Activated T-cell treated with anti-CD3 and anti-CD28 coated beads, Interleukin-2, amount 50 U/mL, for 24 hours (primary cell): ENCODE data around the gene STK35.

Experiments
- DNase-seq: peaks from one replicate; pipeline ENCODE4 v3.0.0-alpha.2; 2020
- H3K27ac Mint-ChIP-seq: 2 replicates; pipeline ENCODE4 v1.8.0; 2020; ENCODE audit warnings: mild to moderate bottlenecking, mixed read lengths
- H3K27me3 Mint-ChIP-seq: 2 replicates; pipeline ENCODE4 v1.8.0; 2020; ENCODE audit warnings: mixed read lengths
- H3K36me3 Mint-ChIP-seq: 2 replicates; pipeline ENCODE4 v1.8.0; 2020; ENCODE audit warnings: low read depth, mixed read lengths
- H3K4me1 Mint-ChIP-seq: 2 replicates; pipeline ENCODE4 v1.8.0; 2020; ENCODE audit warnings: low read depth, mixed read lengths
- H3K4me3 Mint-ChIP-seq: 2 replicates; pipeline ENCODE4 v1.8.0; 2020; ENCODE audit warnings: mild to moderate bottlenecking, moderate library complexity, mixed read lengths
- H3K9me3 Mint-ChIP-seq: 2 replicates; pipeline ENCODE4 v1.8.0; 2020; ENCODE audit warnings: mixed read lengths

STK35 gene

GRCh38 chr20:2136275-2136674, 34.6 kb downstream of the STK35 start:
- Mint-ChIP-seq H3K9me3 (no peaks in the 10 kb centered on the region), H3K4me3 (no peak overlapping the region), H3K27me3 (no peaks in the 10 kb centered on the region), H3K4me1 (peaks cover 35% of the 10 kb centered on the region), H3K36me3 (peaks cover 48% of the 10 kb centered on the region), H3K27ac (no peak overlapping the region)
- DNase-seq, result no peak

- peaks cover 41% of the 10 kb centered on the region for H3K36me3 Mint-ChIP-seq
- H3K9me3 Mint-ChIP-seq, result no peaks in the 10 kb centered on the region
- DNase-seq, result no peak
- H3K27ac Mint-ChIP-seq, result no peak overlapping the region
- H3K4me3 Mint-ChIP-seq, result no peak overlapping the region
- H3K27me3 Mint-ChIP-seq, result no peaks in the 10 kb centered on the region
- H3K4me1 Mint-ChIP-seq, result peaks cover 34% of the 10 kb centered on the region
Observed at GRCh38 chr20:2137552-2138201, 36.0 kb downstream of the STK35 start.

DNA sequence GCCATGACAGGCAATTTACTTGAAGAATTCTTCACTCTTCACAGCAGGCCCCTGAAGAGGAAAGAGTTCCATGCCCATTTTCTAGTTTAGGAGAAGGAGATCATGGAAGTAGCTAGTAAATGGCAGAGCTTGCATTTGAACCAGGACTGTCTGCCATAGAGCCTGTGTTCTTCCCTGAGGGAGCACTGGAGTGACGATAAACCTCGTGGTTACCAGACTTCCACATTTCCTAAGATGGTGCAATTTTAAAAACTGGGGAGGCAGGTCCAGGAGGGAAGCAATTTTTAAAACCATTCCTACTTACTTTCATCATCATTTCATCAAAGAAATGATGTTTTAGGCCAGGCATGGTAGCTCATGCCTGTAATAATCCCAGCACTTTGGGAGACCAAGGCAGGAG, 36.8 kb downstream of the STK35 start:
- Mint-ChIP-seq H3K4me1 (peaks cover 27% of the 10 kb centered on the region), H3K27ac (no peak overlapping the region), H3K27me3 (no peaks in the 10 kb centered on the region), H3K4me3 (no peak overlapping the region), H3K36me3 (peaks cover 41% of the 10 kb centered on the region), H3K9me3 (no peaks in the 10 kb centered on the region)
- DNase-seq, result no peak

GRCh38 chr20:2139250-2139649, 37.6 kb downstream of the STK35 start:
- no peak overlapping the region for H3K4me3 Mint-ChIP-seq
- no peaks in the 10 kb centered on the region for H3K27me3 Mint-ChIP-seq
- DNase-seq, result no peak
- H3K36me3 Mint-ChIP-seq, result peaks cover 46% of the 10 kb centered on the region
- peaks cover 22% of the 10 kb centered on the region for H3K4me1 Mint-ChIP-seq
- no peaks in the 10 kb centered on the region for H3K9me3 Mint-ChIP-seq
- no peak overlapping the region for H3K27ac Mint-ChIP-seq

DNA sequence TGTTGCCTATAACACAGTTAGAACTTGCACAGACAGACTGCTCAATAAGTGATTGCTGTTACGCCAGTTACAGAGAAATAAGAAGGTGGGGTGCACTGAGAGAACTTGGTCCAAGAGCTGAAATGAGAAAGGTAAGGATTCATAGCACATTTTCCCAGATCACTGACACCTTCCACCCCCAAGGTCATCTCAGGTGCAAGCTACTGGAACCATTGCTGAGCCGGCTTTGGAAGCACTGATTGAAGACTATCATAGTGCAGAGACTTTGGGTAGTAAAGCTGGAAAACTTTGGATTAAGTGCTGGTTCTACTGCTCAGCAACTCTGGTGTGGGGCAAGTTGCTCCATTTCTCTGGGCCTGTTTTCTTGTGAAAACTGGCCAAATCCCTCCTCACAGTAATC, 38.1 kb downstream of the STK35 start:
- Mint-ChIP-seq H3K4me3 (no peak overlapping the region), H3K4me1 (peaks cover 22% of the 10 kb centered on the region), H3K27ac (peak overlapping the region; percentile 1), H3K36me3 (peaks cover 50% of the 10 kb centered on the region), H3K27me3 (no peaks in the 10 kb centered on the region), H3K9me3 (no peaks in the 10 kb centered on the region)
- no peak for DNase-seq

DNA sequence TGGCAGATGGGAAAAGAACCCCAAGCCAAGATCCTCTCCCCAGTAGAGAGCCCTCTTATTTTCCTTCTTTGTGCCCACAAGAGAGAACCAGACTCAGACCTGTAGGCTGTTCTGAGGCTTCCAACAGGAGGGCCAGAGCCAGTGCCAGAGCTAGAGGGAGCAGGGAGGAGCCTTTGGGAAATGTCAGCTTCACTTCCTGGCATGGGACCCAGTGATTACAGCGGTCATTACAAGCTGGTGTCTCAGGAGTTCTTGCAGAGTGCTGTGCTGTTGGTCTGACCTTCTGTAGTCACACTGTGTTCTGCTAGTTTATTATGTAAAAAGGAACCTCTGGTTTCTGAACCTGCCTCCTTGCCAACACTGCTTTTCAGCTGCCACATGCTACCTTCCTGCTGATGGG, 38.9 kb downstream of the STK35 start:
- H3K4me3 Mint-ChIP-seq, result no peak overlapping the region
- peaks cover 22% of the 10 kb centered on the region for H3K4me1 Mint-ChIP-seq
- peaks cover 54% of the 10 kb centered on the region for H3K36me3 Mint-ChIP-seq
- H3K27me3 Mint-ChIP-seq, result no peaks in the 10 kb centered on the region
- no peaks in the 10 kb centered on the region for H3K9me3 Mint-ChIP-seq
- DNase-seq, result no peak
- no peak overlapping the region for H3K27ac Mint-ChIP-seq

GRCh38 chr20:2141600-2142575, 40.3 kb downstream of the STK35 start:
- H3K36me3 Mint-ChIP-seq, result peaks cover 58% of the 10 kb centered on the region
- peaks cover 19% of the 10 kb centered on the region for H3K4me1 Mint-ChIP-seq
- no peaks in the 10 kb centered on the region for H3K27me3 Mint-ChIP-seq
- H3K4me3 Mint-ChIP-seq, result no peak overlapping the region
- H3K9me3 Mint-ChIP-seq, result no peaks in the 10 kb centered on the region
- H3K27ac Mint-ChIP-seq, result peak overlapping the region; percentile 56
- DNase-seq, result no peak

DNA sequence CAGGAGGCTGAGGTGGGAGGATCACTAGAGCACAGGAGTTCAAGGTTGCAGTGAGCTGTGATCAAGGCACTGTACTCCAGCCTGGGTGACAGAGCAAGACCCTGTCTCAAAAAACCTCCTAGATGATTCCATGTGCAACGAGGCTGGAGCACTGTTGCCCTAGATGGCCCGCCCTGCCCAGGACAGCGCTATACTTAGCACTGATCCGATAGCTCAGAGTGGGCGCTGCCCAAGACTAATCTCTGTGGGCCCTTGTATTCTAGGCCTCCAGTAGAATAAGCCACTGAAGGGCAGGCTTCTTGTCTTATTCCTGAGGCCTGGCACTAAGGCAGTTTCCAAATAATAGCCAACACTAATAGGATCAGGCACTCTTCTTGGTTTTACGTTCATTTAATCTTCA, 41.0 kb downstream of the STK35 start:
- no peaks in the 10 kb centered on the region for H3K9me3 Mint-ChIP-seq
- H3K4me3 Mint-ChIP-seq, result no peak overlapping the region

GRCh38 chr20:2143594-2143993, 42.0 kb downstream of the STK35 start:
- Mint-ChIP-seq H3K27me3 (no peaks in the 10 kb centered on the region), H3K27ac (peak overlapping the region; percentile 26), H3K4me1 (peaks cover 13% of the 10 kb centered on the region)

More for the DNA sequence above, 41.0 kb downstream of the STK35 start:
- no peaks in the 10 kb centered on the region for H3K27me3 Mint-ChIP-seq
- peaks cover 13% of the 10 kb centered on the region for H3K4me1 Mint-ChIP-seq
- DNase-seq, result no peak
- peaks cover 54% of the 10 kb centered on the region for H3K36me3 Mint-ChIP-seq
- H3K27ac Mint-ChIP-seq, result no peak overlapping the region

DNA sequence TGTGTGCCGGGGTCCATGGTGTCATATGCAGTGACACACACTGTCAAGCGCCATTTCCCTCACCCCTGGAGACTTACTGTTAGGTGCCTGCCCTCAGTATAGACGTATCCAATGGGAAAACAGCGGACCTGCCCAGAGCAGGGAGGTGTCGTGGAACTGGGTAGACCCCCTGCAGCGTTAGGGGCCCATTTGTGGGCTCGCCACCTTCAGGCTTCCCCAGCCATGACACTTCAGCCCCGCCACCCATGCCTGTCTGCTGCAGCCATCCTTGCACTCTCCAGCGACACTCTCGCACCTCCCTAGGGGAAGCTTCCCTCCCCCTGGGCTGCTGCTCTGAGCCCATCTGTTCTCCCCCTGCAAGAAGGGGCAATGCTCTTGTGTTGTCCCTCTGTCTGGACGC, 43.2 kb downstream of the STK35 start:
- Mint-ChIP-seq H3K9me3 (no peaks in the 10 kb centered on the region), H3K27ac (no peak overlapping the region), H3K27me3 (no peaks in the 10 kb centered on the region), H3K4me1 (peaks cover 10% of the 10 kb centered on the region), H3K36me3 (peaks cover 59% of the 10 kb centered on the region), H3K4me3 (no peak overlapping the region)
- DNase-seq, result no peak

More at GRCh38 chr20:2143594-2143993, 42.0 kb downstream of the STK35 start:
- H3K36me3 Mint-ChIP-seq, result peaks cover 60% of the 10 kb centered on the region
- no peak overlapping the region for H3K4me3 Mint-ChIP-seq
- no peaks in the 10 kb centered on the region for H3K9me3 Mint-ChIP-seq
- no peak for DNase-seq

GRCh38 chr20:2145376-2145775, 43.7 kb downstream of the STK35 start:
- no peak for DNase-seq
- H3K4me3 Mint-ChIP-seq, result no peak overlapping the region
- H3K9me3 Mint-ChIP-seq, result no peaks in the 10 kb centered on the region
- no peak overlapping the region for H3K27ac Mint-ChIP-seq
- peaks cover 10% of the 10 kb centered on the region for H3K4me1 Mint-ChIP-seq
- H3K27me3 Mint-ChIP-seq, result no peaks in the 10 kb centered on the region
- peaks cover 62% of the 10 kb centered on the region for H3K36me3 Mint-ChIP-seq

DNA sequence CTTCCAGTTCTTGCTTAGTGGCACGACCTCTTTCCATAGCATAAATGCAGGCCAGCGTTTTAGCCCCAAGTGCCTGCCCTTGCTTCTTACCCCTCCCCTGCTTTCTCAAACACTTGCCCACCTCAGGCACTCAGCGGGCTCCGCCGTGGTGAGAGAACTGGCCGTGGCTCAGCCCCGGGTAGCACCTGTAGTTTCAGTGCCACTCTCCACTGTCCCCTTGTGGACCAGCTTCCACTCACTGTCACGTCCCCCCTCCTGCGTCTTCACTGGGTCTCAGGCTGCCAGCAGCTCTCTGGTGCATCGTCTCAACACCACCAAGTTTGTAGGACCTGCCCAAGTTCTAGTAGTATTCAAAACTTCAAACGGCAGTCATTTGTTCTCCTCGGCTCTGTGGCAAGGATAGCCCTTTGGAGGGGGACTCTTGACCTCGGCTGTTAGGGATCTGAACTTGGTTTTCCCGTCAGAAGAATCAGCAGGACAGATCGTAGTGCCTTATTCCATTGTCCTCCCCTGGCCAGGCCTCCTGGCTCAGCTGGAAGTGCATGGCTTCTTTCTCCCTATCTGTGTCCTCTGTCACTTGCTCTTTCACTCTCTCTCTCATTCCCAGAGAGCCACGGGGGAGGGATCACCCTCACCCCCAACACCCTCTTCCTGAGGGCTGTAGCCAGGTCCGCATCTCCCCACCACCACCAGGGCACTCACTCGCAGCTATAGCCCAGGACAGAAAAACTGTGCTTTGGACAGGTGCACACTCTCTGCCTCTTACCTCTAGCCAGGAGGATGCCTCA, 44.6 kb downstream of the STK35 start:
- Mint-ChIP-seq H3K9me3 (no peaks in the 10 kb centered on the region), H3K27ac (no peak overlapping the region), H3K4me1 (peaks cover 7% of the 10 kb centered on the region), H3K27me3 (no peaks in the 10 kb centered on the region), H3K4me3 (no peak overlapping the region), H3K36me3 (peaks cover 62% of the 10 kb centered on the region)
- no peak for DNase-seq

DNA sequence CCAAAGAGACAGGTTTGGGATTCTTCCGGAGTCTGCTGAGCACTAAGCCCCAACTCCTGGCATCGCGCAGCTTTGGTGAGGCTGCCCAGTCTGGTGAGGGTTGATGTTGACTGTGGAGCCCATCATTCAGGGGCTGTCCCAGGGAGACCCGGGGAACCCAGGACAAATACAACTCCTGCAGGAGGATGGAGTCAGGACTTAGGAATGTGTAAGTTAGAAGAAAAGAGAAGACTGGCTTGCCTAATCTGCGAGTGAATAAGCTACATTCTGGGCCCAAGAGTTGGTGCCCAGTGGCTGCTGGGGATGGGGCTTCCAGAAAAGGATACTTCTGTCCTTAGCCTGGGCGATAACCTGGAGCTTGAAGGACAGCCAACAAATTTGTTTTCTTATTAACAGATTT, 47.9 kb downstream of the STK35 start:
- Mint-ChIP-seq H3K36me3 (peaks cover 51% of the 10 kb centered on the region), H3K27me3 (no peaks in the 10 kb centered on the region), H3K27ac (no peak overlapping the region), H3K9me3 (no peaks in the 10 kb centered on the region), H3K4me3 (no peak overlapping the region), H3K4me1 (no peaks in the 10 kb centered on the region)
- no peak for DNase-seq

GRCh38 chr20:2150660-2151059, 49.0 kb downstream of the STK35 start:
- H3K36me3 Mint-ChIP-seq, result peaks cover 41% of the 10 kb centered on the region
- no peaks in the 10 kb centered on the region for H3K9me3 Mint-ChIP-seq
- H3K27me3 Mint-ChIP-seq, result no peaks in the 10 kb centered on the region
- no peaks in the 10 kb centered on the region for H3K4me1 Mint-ChIP-seq
- no peak for DNase-seq
- no peak overlapping the region for H3K4me3 Mint-ChIP-seq
- no peak overlapping the region for H3K27ac Mint-ChIP-seq
